H54 (cell line): ENCODE data around the gene MAIP1.
A peak's percentile ranks its signal among the peaks of the same experiment; 100 is the strongest.

Experiments used
- DNase-seq: peaks from one replicate; pipeline ENCODE4 v3.0.0; 2011; ENCODE audit warnings: low spot score, mixed read lengths; ENCODE audit not compliant: insufficient read length
- FAIRE-seq: peaks from 3 replicates; lab custom pipeline; 2011; peaks lifted over from hg19 to GRCh38; lab: Jason Lieb, UNC
- POLR2A ChIP-seq: IDR thresholded peaks from 2 replicates; pipeline ENCODE4 v1.6.1; 2011; ENCODE audit warnings: low read depth, mild to moderate bottlenecking, low read length

Gene MAIP1

GRCh38 chr2:199928626-199929025 lies 26.8 kb upstream of the MAIP1 start:
- TF ChIP-seq POLR2A = no peak
- no peak for DNase-seq
- peak; percentile 67 for FAIRE-seq

GRCh38 chr2:199929262-199929661 lies 26.1 kb upstream of the MAIP1 start:
- DNase-seq (no peak), FAIRE-seq (peak; percentile 15)
- TF ChIP-seq POLR2A = no peak

DNA sequence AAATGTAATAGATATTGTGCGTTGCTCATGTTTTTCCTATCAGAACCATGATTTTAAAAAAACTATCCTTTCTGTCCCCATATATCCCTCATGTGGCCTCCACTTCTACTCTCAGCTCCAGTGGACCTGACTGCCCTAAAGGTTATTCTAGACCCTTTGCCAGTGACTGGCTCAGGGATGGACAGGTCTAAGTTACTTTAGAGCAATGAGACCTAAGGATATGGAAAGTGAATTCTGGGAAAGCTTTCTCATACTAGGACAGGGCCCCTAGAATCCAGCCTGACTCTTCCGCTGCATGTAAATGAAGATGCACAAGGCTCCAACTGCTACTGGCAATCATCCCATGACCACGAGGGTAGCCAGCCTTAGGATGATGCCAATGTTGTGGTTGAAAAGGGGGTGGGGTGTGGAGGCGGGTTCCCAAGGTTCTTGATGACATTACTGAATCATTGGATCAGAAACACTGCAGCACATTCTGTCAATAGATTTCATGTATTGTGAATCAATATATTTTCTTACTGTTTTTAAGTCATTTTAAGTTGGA lies 23.0 kb upstream of the MAIP1 start:
- no peak for TF ChIP-seq POLR2A
- DNase-seq (no peak), FAIRE-seq (peak; percentile 11)

GRCh38 chr2:199933466-199933865 lies 21.9 kb upstream of the MAIP1 start:
- DNase-seq = no peak
- no peak for FAIRE-seq
- TF ChIP-seq POLR2A = no peak

GRCh38 chr2:199936554-199936953 lies 18.8 kb upstream of the MAIP1 start:
- FAIRE-seq (peak; percentile 67), DNase-seq (no peak)
- no peak for TF ChIP-seq POLR2A

DNA sequence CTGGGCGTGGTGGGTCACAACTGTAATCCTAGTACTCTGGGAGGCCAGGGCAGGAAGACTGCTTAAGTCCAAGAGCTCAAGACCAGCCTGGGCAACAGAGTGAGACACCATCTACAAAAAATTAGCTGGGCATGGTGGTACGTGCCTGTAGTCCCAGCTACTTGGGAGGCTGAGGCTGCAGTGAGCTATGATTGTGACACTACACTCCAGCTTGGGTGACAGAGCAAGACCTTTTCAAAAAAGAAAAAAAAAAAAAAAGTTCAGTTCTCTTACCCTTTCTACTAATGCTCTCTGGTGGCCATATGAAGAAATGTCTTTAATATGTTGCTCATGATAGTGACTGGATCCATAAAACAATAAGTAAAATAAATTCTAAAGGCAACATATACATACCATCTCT lies 15.0 kb upstream of the MAIP1 start:
- FAIRE-seq (peak; percentile 69), DNase-seq (no peak)
- no peak for TF ChIP-seq POLR2A

GRCh38 chr2:199943373-199943772 lies 12.0 kb upstream of the MAIP1 start:
- DNase-seq = no peak
- TF ChIP-seq POLR2A = no peak
- no peak for FAIRE-seq

DNA sequence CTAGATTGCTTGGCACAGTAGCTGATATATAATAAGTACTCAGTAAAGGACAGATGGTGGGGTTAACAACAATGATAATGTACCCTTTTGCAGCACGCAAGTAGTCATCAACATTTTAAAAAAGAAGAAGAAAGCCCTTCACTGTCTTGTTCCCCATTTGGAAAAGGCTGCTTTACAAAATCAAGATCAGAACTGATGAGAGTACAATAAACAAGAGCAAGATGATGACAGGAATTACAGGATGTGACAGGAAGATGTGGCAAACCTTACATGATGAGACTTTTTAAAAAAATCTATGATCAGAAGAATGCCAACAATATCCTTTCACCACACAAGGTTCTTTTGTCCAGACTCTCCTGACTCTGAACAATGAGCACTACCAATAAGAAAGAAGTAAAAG lies 9.2 kb upstream of the MAIP1 start:
- no peak for TF ChIP-seq POLR2A
- no peak for FAIRE-seq

DNA sequence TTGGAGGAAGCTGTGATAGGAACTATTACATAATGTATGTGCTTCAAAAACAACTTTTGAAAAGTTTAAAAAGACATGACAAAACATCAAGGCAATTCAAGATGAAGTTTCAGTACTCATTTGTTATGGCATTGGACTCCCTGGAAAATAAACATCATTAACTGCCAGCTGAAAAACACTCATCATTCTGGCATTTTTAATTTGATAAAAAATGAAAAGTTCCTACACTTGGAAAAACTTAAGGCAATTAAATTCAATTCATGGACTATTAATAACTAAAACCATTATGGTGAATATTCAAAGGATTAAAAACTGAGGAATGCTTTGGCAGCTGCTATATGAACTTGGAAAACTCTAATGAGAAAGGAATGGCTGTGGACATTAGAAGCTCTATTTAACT lies 8.5 kb upstream of the MAIP1 start:
- DNase-seq = no peak
- FAIRE-seq = no peak
- TF ChIP-seq POLR2A = no peak

More for the DNA sequence above, 9.2 kb upstream of the MAIP1 start:
- DNase-seq = no peak

GRCh38 chr2:199950396-199950795 lies 5.0 kb upstream of the MAIP1 start:
- TF ChIP-seq POLR2A = no peak
- DNase-seq (no peak), FAIRE-seq (peak; percentile 23)

DNA sequence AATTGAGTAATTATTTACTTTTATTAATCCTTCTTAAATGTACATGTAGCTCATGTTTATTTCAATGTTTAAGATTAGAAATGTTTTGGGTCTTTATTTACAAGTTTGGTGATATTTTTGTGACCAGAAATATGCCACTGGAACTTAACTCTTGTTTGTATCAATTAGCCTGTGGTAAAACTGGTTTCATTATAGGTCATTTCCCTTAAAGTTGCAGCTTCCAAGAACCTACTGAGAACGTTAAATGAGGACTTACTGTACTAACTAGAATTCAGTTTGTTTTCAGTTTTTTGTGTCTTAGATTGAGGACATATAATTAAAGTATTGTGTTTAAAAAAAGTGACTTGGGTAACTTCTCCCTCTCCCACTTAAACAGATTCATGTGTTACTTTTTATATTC lies 4.4 kb upstream of the MAIP1 start:
- no peak for FAIRE-seq
- DNase-seq = no peak
- no peak for TF ChIP-seq POLR2A

- peak; percentile 44 for DNase-seq
- no peak for TF ChIP-seq POLR2A
- no peak for FAIRE-seq
Measured at GRCh38 chr2:199955007-199955338, 409 bp upstream of the MAIP1 start.

DNA sequence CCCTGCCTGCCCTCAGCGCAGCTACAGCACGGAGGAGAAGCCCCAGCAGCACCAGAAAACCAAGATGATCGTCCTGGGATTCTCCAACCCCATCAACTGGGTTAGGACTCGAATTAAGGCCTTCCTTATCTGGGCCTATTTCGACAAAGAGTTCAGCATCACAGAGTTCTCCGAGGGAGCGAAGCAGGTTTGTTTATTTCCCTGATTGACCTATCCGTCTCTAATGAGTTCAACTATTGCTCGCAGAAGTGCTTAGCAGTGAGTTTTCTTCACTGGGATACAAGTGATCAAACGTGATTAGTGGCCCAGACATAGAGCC lies 639 bp downstream of the MAIP1 start:
- FAIRE-seq (peak; percentile 41), DNase-seq (no peak)
- TF ChIP-seq POLR2A = no peak

DNA sequence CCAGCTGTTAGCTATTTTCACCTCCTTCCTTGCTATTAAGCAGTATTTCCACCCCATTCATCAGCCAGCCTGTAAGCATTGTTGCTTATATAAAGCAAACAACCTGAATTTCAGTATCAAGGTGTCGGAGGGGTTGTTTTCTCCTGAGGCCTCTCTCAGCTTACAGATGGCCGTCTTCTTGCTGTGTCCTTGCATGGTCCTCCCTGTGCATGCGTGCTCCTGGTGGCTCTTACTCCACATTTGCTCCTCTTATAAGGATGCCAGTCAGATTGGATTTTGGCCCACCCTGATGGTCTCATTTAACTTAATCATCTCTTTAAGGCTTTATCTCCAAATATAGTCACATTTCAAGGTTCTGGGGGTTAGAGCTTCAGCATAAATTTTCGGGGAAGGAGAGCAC lies 2.6 kb downstream of the MAIP1 start:
- DNase-seq (no peak), FAIRE-seq (no peak)
- no peak for TF ChIP-seq POLR2A

GRCh38 chr2:199962203-199962602 lies 6.8 kb downstream of the MAIP1 start:
- DNase-seq = no peak
- FAIRE-seq = no peak
- TF ChIP-seq POLR2A = no peak

DNA sequence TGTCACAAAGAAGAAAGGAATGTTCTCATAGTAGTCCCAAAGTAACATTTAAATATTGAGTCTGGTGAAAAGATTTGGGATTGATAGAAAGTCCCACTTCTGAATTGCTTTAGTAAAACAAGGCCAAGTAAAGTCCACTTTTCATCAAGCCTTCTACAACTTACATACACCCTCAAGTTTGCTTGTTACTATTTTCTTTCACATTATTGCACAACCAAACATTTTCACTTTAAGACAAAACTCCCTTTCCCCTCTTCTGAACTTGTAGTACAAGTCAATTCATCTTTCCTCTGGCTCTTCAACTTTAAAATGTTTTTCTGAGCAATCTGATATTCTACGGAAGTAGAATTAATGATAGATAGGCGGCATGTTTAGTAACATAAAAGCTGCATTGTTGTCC lies 11.0 kb downstream of the MAIP1 start:
- DNase-seq = no peak
- TF ChIP-seq POLR2A = no peak
- peak; percentile 11 for FAIRE-seq
